Osteoblast (primary cell): ENCODE data around the gene KCTD16. TPM values are rescaled to one million over a fixed set of nuclear protein-coding genes. Genes with fewer than 3 reads are reported as not detected.

ENCODE experiments used
- DNase-seq: peaks from one replicate; pipeline ENCODE4 v3.0.0; 2011; ENCODE audit warnings: low spot score, mixed read lengths; ENCODE audit not compliant: insufficient read length; ENCODE audit errors: missing footprints
- H2AFZ ChIP-seq: 2 replicates; pipeline ENCODE4 v1.6.0; 2011; ENCODE audit warnings: mild to moderate bottlenecking, low read length
- H3K27ac ChIP-seq: 2 replicates; pipeline ENCODE4 v1.5.1; 2011; ENCODE audit warnings: mild to moderate bottlenecking, low read depth, low read length, moderate library complexity
- H3K27me3 ChIP-seq: 2 replicates; pipeline ENCODE4 v1.6.0; 2012; ENCODE audit warnings: mild to moderate bottlenecking, control low read depth, inconsistent platforms, low read length, moderate library complexity; ENCODE audit not compliant: insufficient read depth
- H3K36me3 ChIP-seq: 2 replicates; pipeline ENCODE4 v1.5.1; 2011; ENCODE audit warnings: mild to moderate bottlenecking, low read length, control low read depth, moderate library complexity; ENCODE audit not compliant: insufficient read depth
- H3K4me1 ChIP-seq: 2 replicates; pipeline ENCODE4 v1.5.1; 2011; ENCODE audit warnings: mild to moderate bottlenecking, low read length, control low read depth, moderate library complexity; ENCODE audit not compliant: insufficient read depth
- H3K4me2 ChIP-seq: 2 replicates; pipeline ENCODE4 v1.6.0; 2011; ENCODE audit warnings: mild to moderate bottlenecking, low read length; ENCODE audit not compliant: insufficient read depth
- H3K4me3 ChIP-seq: fragments of 200-600 bp; sonication (generic); 3 replicates; pipeline ENCODE4 v1.5.1; 2012; ENCODE audit warnings: mild to moderate bottlenecking, low read length, inconsistent platforms; ENCODE audit not compliant: insufficient read depth
- H3K79me2 ChIP-seq: 2 replicates; pipeline ENCODE4 v1.6.0; 2012; ENCODE audit warnings: mild to moderate bottlenecking, low read length, control low read depth, inconsistent platforms; ENCODE audit not compliant: insufficient read depth
- H3K9me3 ChIP-seq: 2 replicates; pipeline ENCODE4 v1.5.1; 2011; ENCODE audit warnings: low read depth, low read length, control low read depth
- H4K20me1 ChIP-seq: 2 replicates; pipeline ENCODE4 v1.6.0; 2012; ENCODE audit warnings: mild to moderate bottlenecking, low read length, control low read depth; ENCODE audit not compliant: insufficient read depth
- CTCF ChIP-seq: IDR thresholded peaks from 2 replicates; pipeline ENCODE4 v1.5.1; 2011; ENCODE audit warnings: mild to moderate bottlenecking, low read depth, low read length, moderate library complexity; ENCODE audit errors: extremely low read depth
- total RNA-seq: library from RNA; depleted of rRNA; stranded (reverse); fragments of >200 nt; gene quantifications from 2 replicates; pipeline ENCODE4 v1.2.3, GENCODE V29; 2012

Gene KCTD16
- total RNA-seq, 1 donor = 3.6 TPM

- Histone ChIP-seq H2AFZ (no peak overlapping the region), H4K20me1 (no peaks in the 10 kb centered on the region), H3K9me3 (no peaks in the 10 kb centered on the region), H3K27me3 (no peaks in the 10 kb centered on the region), H3K36me3 (no peaks in the 10 kb centered on the region), H3K4me3 (no peak overlapping the region), H3K4me2 (no peak overlapping the region), H3K27ac (no peak overlapping the region), H3K4me1 (no peaks in the 10 kb centered on the region), H3K79me2 (no peaks in the 10 kb centered on the region)
- TF ChIP-seq CTCF = no peak
- no peak for DNase-seq
These were observed 283.1 kb downstream of the KCTD16 start for GRCh38 chr5:144453753-144454152.

- Histone ChIP-seq H3K4me3 (no peak overlapping the region), H3K79me2 (no peaks in the 10 kb centered on the region), H3K9me3 (no peaks in the 10 kb centered on the region), H4K20me1 (no peaks in the 10 kb centered on the region), H3K4me2 (no peak overlapping the region), H3K27ac (no peak overlapping the region), H3K4me1 (no peaks in the 10 kb centered on the region), H3K36me3 (no peaks in the 10 kb centered on the region), H3K27me3 (no peaks in the 10 kb centered on the region), H2AFZ (no peak overlapping the region)
- no peak for TF ChIP-seq CTCF
- no peak for DNase-seq
These were observed 286.5 kb downstream of the KCTD16 start for GRCh38 chr5:144457160-144457559.

GRCh38 chr5:144458216-144458615, 287.5 kb downstream of the KCTD16 start:
- Histone ChIP-seq H2AFZ (no peak overlapping the region), H4K20me1 (no peaks in the 10 kb centered on the region), H3K4me3 (no peak overlapping the region), H3K4me1 (no peaks in the 10 kb centered on the region), H3K9me3 (no peaks in the 10 kb centered on the region), H3K27me3 (no peaks in the 10 kb centered on the region), H3K4me2 (no peak overlapping the region), H3K36me3 (no peaks in the 10 kb centered on the region), H3K27ac (no peak overlapping the region), H3K79me2 (no peaks in the 10 kb centered on the region)
- no peak for TF ChIP-seq CTCF
- no peak for DNase-seq

- Histone ChIP-seq H3K27me3 (no peaks in the 10 kb centered on the region), H4K20me1 (no peaks in the 10 kb centered on the region), H3K4me1 (no peaks in the 10 kb centered on the region), H3K36me3 (no peaks in the 10 kb centered on the region), H3K4me3 (no peak overlapping the region), H3K9me3 (no peaks in the 10 kb centered on the region), H3K4me2 (no peak overlapping the region), H3K79me2 (no peaks in the 10 kb centered on the region), H3K27ac (no peak overlapping the region), H2AFZ (no peak overlapping the region)
- TF ChIP-seq CTCF = no peak
- DNase-seq = no peak
These were observed 289.9 kb downstream of the KCTD16 start for GRCh38 chr5:144460600-144460999.
